Skeletal muscle tissue (tissue), 4 donors: Measurements from ENCODE around the gene RDH5. TPM values are rescaled to one million over a fixed set of nuclear protein-coding genes. Genes with fewer than 3 reads are reported as not detected.

Experiments
- H3K27ac ChIP-seq: one replicate; pipeline ENCODE4 v1.7.0; 2013; ENCODE audit warnings: mild to moderate bottlenecking, low read depth, low read length, inconsistent platforms
- H3K27me3 ChIP-seq, 3 donors: one replicate each; pipeline ENCODE4 v1.7.0; 2013; ENCODE audit warnings: low read length in 3 of 3; ENCODE audit not compliant: control insufficient read depth in 3 of 3, insufficient read depth in 3 of 3
- H3K36me3 ChIP-seq, 3 donors: one replicate each; pipeline ENCODE4 v1.7.0; 2013; ENCODE audit warnings: low read length in 3 of 3; ENCODE audit not compliant: control insufficient read depth in 3 of 3, insufficient read depth in 3 of 3
- H3K4me1 ChIP-seq, 3 donors: one replicate each; pipeline ENCODE4 v1.7.0; 2013; ENCODE audit warnings: low read length in 3 of 3, mild to moderate bottlenecking in 3 of 3; ENCODE audit not compliant: control insufficient read depth in 3 of 3, insufficient read depth in 3 of 3
- H3K4me3 ChIP-seq, 3 donors: one replicate each; pipeline ENCODE4 v1.7.0; 2013; ENCODE audit warnings: low read length in 3 of 3
- H3K9ac ChIP-seq, 3 donors: one replicate each; pipeline ENCODE4 v1.7.0; 2013; ENCODE audit warnings: low read length in 3 of 3, mild to moderate bottlenecking in 3 of 3, moderate library complexity in 2 of 3, low read depth in 1 of 3
- H3K9me3 ChIP-seq, 3 donors: one replicate each; pipeline ENCODE4 v1.7.0; 2013; ENCODE audit warnings: low read length in 3 of 3; ENCODE audit not compliant: control insufficient read depth in 3 of 3
- total RNA-seq: library from RNA; depleted of rRNA; stranded (reverse); fragments of >200 nt; gene quantifications from one replicate; pipeline ENCODE4 v1.2.3, GENCODE V29; 2014
- donor health status: Osteomylitis.

RDH5 gene
- total RNA-seq, 1 donor from 2014 or later, result 19.8 TPM

DNA sequence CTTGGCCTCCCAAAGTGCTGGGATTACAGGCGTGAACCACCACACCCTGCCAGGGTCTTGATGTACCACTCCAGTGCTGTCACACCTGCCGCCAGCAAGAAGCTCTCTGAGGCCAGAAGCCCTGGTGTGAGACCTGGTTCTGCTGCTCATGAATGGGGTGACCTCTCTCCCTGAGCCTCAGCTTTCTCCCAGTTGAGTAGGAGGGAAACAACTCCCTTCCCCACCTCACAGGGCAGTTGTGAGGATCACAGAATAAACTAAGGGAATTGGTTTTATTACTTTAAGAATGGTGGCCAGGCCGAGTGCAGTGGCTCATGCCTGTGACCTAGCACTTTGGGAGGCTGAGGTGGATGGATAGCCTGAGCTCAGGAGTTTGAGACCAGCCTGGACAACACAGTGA lies 14.4 kb downstream of the RDH5 start:
- Histone ChIP-seq H3K27ac (no peak overlapping the region), H3K9ac (no peak overlapping the region), H3K4me1 (peaks cover 27 to 29% (median 27%) of the 10 kb centered on the region in 3 donors), H3K27me3 (no peaks in the 10 kb centered on the region), H3K4me3 (no peak overlapping the region), H3K9me3 (no peaks in the 10 kb centered on the region), H3K36me3 (peaks cover 0 to 2% (median 0%) of the 10 kb centered on the region in 3 donors)

GRCh38 chr12:55736076-55736475 lies 15.9 kb downstream of the RDH5 start:
- H3K9ac ChIP-seq, result no peak overlapping the region
- peaks cover 17% of the 10 kb centered on the region in 3 donors for H3K4me1 ChIP-seq

DNA sequence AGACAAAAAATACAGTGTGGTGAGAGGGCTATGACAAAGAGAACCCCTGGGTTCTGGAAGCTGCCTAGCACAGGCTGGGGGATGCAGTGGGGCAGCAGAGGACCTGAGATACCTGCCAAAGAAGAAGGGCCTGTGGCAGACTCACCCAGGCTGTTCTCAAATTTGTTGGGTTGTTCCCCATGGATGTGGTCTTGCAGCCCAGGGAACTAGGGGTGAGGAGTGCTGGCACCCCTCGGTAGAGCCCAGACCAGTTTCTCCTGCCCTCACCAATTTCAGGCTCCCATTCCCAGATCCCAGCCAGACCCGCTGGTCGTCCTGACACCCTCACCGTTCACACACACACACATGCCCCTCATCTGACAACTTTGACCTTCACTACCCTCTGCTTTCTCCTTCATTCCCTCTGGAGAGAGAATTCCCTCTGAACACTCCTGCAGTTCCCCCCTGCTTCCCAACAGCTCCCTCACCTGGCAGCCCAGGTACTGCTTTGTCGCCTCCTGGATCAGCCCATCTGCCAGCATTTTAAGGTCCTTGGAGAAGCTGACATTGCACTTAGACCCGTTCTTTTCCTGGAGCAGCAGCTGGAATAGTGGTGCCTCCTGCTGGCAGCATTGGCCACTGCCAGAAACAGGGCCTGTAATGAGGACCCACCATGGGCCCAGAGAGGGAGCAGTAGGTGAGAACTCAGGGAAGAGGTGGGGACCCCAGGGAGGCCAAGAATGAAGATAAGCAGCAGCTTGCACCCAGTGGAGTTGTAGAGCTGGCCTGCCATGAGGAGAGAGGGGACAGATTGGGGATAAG lies 16.8 kb downstream of the RDH5 start:
- no peak overlapping the region for H3K27ac ChIP-seq
- peaks cover 0 to 2% (median 0%) of the 10 kb centered on the region in 3 donors for H3K36me3 ChIP-seq
- H3K4me3 ChIP-seq, result no peak overlapping the region
- no peaks in the 10 kb centered on the region for H3K27me3 ChIP-seq
- peaks cover 17% of the 10 kb centered on the region in 3 donors for H3K4me1 ChIP-seq
- H3K9me3 ChIP-seq, result no peaks in the 10 kb centered on the region
- peak overlapping the region in 2 of 3 donors; percentile 38 to 58 for H3K9ac ChIP-seq

More at GRCh38 chr12:55736076-55736475, 15.9 kb downstream of the RDH5 start:
- Histone ChIP-seq H3K4me3 (no peak overlapping the region), H3K36me3 (peaks cover 0 to 2% (median 0%) of the 10 kb centered on the region in 3 donors), H3K9me3 (no peaks in the 10 kb centered on the region), H3K27ac (no peak overlapping the region), H3K27me3 (no peaks in the 10 kb centered on the region)

- H3K9ac ChIP-seq, result peak overlapping the region in 1 of 3 donors; percentile 33
- peaks cover 0 to 2% (median 0%) of the 10 kb centered on the region in 3 donors for H3K27me3 ChIP-seq
- H3K27ac ChIP-seq, result peak overlapping the region; percentile 28
- H3K4me3 ChIP-seq, result peak overlapping the region; percentile 61 to 88 (median 74)
- H3K36me3 ChIP-seq, result no peaks in the 10 kb centered on the region
- peaks cover 17 to 20% (median 19%) of the 10 kb centered on the region in 3 donors for H3K4me1 ChIP-seq
- H3K9me3 ChIP-seq, result no peaks in the 10 kb centered on the region
These were observed 17.5 kb downstream of the RDH5 start for GRCh38 chr12:55737581-55738122.

GRCh38 chr12:55738123-55739024 lies 18.2 kb downstream of the RDH5 start:
- H3K36me3 ChIP-seq, result no peaks in the 10 kb centered on the region
- H3K9me3 ChIP-seq, result no peaks in the 10 kb centered on the region
- H3K4me1 ChIP-seq, result peaks cover 17 to 22% (median 20%) of the 10 kb centered on the region in 3 donors
- peak overlapping the region; percentile 61 to 88 (median 74) for H3K4me3 ChIP-seq
- peak overlapping the region; percentile 28 for H3K27ac ChIP-seq
- H3K9ac ChIP-seq, result peak overlapping the region; percentile 58 to 87 (median 65)
- peaks cover 0 to 4% (median 0%) of the 10 kb centered on the region in 3 donors for H3K27me3 ChIP-seq

DNA sequence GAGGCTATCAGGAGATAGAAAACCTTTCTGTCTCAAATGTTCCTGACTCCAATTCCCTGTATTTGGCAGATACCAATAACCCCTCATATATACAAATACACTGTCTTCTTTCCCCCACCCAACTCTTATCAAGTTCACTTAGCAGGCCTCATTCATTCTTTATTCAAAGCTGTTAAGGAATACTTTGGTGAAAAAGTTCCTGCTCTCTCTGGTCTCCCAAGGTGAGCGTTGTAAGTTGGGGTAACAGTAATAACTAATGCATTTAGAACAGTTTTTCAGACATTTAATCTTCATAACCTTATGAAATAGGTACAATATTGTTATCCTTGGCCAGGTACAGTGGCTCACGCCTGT lies 18.8 kb downstream of the RDH5 start:
- peaks cover 0 to 4% (median 0%) of the 10 kb centered on the region in 3 donors for H3K27me3 ChIP-seq
- no peak overlapping the region for H3K4me3 ChIP-seq
- H3K9ac ChIP-seq, result no peak overlapping the region
- H3K36me3 ChIP-seq, result no peaks in the 10 kb centered on the region
- H3K4me1 ChIP-seq, result peaks cover 23 to 27% (median 27%) of the 10 kb centered on the region in 3 donors
- no peaks in the 10 kb centered on the region for H3K9me3 ChIP-seq
- H3K27ac ChIP-seq, result no peak overlapping the region

- H3K9me3 ChIP-seq, result no peaks in the 10 kb centered on the region
- H3K27ac ChIP-seq, result no peak overlapping the region
- H3K27me3 ChIP-seq, result peaks cover 0 to 4% (median 0%) of the 10 kb centered on the region in 3 donors
- H3K4me3 ChIP-seq, result peak overlapping the region in 2 of 3 donors; percentile 40 to 61
- H3K4me1 ChIP-seq, result peaks cover 32 to 41% (median 36%) of the 10 kb centered on the region in 3 donors
- H3K36me3 ChIP-seq, result no peaks in the 10 kb centered on the region
- peak overlapping the region in 1 of 3 donors; percentile 33 for H3K9ac ChIP-seq
These were observed 21.9 kb downstream of the RDH5 start for GRCh38 chr12:55741931-55742680.

GRCh38 chr12:55742719-55743405 lies 22.7 kb downstream of the RDH5 start, which contains the start of gene GDF11:
Gene GDF11 (plus strand): TSS chr12:55743122. CDS start chr12:55743317, 195 bp downstream.
- peaks cover 25 to 34% (median 30%) of the 10 kb centered on the region in 3 donors for H3K4me1 ChIP-seq
- H3K9me3 ChIP-seq, result no peaks in the 10 kb centered on the region
- peak within 1 kb of the TSS; percentile 66 to 80 (median 76) for H3K4me3 ChIP-seq
- H3K27ac ChIP-seq, result no peak within 1 kb of the TSS
- peaks cover 0 to 4% (median 0%) of the 10 kb centered on the region in 3 donors for H3K27me3 ChIP-seq
- no peaks in the 10 kb centered on the region for H3K36me3 ChIP-seq
- peak within 1 kb of the TSS; percentile 20 to 72 (median 38) for H3K9ac ChIP-seq
